Measurements from ENCODE around the gene TRMU.

DNA sequence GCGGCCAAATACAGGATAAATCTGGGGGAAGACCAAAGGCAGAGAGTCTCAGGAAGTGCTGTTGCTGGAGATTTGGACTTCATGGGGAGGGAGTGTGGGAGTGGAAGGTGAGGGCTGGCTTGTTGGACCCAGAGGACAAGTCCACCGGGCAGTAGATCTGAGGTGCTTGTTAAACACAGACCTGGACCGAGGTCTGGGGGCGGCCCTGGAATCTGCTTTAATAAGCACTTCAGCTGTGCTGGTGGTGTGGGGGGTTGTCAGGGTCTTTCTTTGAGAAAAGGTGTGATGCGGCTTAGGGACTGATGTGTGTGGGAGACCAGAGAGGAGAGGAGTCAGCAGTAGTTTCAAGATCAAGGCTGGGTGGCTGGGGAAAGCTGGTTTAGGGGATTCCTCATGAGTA, 4.4 kb downstream of the TRMU start:
- TF ChIP-seq ZNF274 (IDR thresholded peaks at IDR 0.05; ENCODE audit: low read depth, low read length), result no peak
- no peak for TF ChIP-seq YY1 (IDR thresholded peaks at IDR 0.05; ENCODE audit: insufficient read depth, insufficient read length)
- no peak for TF ChIP-seq SUZ12 (IDR thresholded peaks at IDR 0.05; ENCODE audit: extremely low read depth, insufficient read depth, insufficient read length)
